ENCODE results near the gene LCE1C.

Gene LCE1C

DNA sequence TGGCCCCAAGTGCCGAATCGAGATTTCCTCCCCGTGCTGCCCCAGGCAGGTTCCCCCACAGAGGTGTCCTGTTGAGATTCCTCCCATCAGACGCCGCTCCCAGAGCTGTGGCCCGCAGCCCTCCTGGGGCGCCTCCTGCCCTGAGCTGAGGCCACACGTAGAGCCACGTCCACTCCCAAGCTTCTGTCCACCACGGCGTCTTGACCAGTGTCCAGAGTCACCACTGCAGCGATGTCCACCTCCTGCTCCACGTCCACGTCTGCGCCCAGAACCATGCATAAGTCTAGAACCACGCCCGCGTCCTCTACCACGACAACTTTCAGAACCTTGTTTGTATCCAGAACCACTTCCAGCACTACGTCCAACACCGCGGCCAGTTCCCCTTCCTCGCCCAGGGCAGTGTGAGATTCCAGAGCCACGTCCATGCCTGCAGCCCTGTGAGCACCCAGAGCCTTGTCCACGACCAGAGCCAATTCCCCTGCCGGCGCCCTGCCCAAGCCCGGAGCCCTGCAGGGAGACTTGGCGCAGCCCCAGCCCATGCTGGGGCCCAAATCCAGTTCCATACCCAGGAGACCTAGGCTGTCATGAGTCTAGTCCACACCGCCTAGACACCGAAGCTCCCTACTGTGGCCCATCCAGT lies 45.8 kb downstream of the LCE1C start:
- no peak for DNase-seq

DNA sequence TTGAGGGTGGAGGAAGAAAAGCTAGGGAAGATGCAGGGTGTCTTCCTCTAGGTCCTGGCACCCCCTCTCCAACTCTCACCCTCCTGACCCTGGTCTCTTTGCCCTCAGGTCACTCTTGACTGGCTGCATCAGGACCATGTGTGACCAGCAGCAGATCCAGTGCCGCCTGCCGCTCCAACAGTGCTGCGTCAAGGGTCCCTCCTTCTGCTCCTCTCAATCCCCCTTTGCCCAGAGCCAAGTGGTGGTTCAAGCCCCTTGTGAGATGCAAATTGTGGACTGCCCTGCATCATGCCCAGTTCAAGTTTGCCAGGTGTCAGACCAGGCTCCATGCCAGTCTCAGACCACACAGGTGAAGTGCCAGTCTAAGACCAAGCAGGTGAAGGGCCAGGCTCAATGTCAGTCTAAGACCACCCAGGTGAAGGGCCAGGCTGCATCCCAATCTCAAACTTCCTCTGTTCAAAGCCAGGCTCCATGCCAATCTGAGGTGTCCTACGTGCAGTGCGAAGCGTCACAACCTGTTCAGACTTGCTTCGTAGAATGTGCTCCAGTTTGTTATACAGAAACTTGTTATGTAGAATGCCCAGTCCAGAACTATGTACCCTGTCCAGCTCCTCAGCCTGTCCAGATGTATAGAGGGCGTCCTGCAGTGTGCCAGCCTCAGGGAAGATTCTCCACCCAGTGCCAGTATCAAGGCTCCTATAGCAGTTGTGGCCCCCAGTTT lies 46.8 kb downstream of the LCE1C start:
- no peak for DNase-seq

DNA sequence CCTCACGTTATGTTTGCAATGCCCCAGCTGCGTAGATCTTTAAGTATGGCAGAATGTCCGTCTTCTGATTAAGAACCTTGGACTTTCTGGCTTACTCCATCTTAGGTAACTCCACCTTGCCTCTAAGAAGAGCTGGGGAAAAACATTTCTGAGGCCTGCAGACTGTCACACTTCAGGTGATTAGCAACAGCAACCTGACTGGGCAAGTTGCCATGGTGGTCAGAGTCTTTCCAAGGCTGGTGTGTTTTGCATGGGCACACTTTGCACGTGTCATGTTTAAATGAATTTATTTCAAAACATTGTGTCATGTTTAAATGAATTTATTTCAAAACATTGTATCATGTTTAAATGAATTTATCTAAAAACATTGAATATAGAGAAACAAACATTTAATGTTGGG lies 47.8 kb downstream of the LCE1C start:
- no peak for DNase-seq

DNA sequence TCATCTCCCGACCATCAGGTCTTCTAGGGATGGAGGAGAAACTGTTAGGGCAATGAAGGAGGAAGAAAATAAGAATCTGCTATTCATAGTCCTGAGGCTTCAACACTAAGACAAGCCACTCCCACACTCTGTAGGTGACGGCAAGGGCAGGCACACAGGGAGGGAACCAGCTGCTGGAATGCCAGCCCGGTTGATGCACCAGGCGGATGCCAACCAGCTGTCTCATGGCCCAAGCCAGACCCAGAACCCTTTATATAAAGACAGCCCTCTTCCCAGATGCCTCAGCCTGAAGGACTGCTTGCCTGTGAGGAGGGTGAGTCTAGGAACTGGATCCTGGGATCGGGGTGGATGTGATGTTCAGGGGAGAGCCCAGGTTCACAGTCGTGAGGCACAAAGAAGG lies 48.7 kb downstream of the LCE1C start, which contains the start of gene KPRP:
Gene KPRP, plus strand, starts transcription at position 279 of the 400 bp plus-strand sequence. CDS start 1,564 bp downstream, outside the sequence.
- DNase-seq = no peak

DNA sequence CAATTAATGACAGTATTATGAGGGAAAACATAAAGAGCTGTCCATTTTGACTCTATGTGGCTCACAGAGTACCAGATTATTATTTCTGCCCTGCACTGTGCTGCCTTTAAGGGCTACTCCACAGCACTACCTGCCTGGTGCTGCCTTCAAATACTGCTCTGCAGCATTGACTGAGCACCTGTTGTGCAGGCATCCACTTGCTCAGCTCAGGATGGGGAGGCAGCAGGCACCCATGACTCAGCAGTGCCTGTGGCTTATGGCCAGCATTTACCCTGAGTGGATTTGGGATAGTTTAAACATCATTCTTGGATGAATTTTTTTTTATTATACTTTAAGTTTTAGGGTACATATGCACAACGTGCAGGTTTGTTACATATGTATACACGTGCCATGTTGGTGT lies 49.6 kb downstream of the LCE1C start:
- DNase-seq = no peak
